HG03280 (cell line): ENCODE measurements around the gene TNFAIP3.
"Not testable (repeated sequence)": the region's sequence is repeated elsewhere in the genome, so short reads cannot be mapped to it uniquely, and the experiment has no call there.

Experiments used
- ATAC-seq: cut with Tn5 transposase; IDR thresholded peaks from one replicate; pipeline ENCODE4 v1.9.1; 2021; ENCODE audit warnings: mild to moderate bottlenecking, moderate library complexity; ENCODE audit not compliant: unreplicated experiment

The TNFAIP3 gene

DNA sequence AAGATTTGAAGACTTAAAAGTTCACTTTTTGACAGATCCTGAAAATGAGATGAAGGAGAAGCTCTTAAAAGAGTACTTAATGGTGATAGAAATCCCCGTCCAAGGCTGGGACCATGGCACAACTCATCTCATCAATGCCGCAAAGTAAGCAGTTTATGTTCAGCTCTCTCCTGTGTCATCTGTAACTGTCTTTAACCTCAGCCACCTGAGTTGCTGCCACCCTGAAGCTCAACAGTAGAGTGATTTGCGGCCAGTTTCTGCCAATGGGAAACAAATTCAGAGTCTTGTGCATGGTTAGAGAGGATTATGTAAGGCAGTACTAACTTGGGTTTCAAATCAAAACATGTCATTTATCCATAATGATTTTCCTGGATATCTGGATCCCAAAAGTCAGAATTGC, 10.1 kb downstream of the TNFAIP3 start:
- ATAC-seq: no peak

DNA sequence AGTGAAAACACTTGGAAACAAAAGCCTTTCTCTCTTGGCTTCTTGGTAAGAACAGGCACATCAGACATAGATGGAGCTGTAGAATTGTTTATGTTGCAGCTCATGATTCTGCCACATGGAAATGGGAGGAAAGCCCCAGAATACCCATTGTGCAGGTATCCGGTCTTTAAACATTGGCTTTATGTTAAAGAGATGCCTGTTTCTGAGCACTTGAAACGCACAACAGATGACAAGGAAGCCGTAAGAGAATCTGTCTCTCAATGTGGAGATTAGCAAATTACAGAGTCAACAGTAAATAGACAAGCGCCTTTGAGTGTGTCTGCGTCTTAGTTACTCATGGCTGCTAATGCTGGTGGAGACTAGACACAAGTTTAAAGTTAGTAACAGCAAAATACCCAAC, 10.5 kb downstream of the TNFAIP3 start:
- ATAC-seq: no peak

DNA sequence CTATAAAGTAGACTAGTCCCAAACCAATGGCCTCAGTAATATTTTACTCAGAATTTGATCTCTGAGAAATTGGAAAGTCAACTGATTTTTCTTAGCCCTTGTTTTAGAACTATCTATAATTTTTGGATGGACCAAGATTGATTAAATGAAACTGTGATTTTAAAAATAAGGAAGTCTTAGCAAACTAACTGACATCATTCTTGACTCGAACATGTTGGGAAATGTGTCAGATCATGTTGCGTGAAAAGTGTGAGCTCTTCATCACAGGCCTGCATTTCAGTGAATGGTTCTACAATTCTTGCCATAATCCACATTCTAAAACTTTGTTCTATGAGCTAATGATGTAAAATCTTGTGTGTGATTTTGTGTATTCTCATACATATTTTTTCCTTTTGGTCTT, 11.0 kb downstream of the TNFAIP3 start:
- no peak for ATAC-seq

DNA sequence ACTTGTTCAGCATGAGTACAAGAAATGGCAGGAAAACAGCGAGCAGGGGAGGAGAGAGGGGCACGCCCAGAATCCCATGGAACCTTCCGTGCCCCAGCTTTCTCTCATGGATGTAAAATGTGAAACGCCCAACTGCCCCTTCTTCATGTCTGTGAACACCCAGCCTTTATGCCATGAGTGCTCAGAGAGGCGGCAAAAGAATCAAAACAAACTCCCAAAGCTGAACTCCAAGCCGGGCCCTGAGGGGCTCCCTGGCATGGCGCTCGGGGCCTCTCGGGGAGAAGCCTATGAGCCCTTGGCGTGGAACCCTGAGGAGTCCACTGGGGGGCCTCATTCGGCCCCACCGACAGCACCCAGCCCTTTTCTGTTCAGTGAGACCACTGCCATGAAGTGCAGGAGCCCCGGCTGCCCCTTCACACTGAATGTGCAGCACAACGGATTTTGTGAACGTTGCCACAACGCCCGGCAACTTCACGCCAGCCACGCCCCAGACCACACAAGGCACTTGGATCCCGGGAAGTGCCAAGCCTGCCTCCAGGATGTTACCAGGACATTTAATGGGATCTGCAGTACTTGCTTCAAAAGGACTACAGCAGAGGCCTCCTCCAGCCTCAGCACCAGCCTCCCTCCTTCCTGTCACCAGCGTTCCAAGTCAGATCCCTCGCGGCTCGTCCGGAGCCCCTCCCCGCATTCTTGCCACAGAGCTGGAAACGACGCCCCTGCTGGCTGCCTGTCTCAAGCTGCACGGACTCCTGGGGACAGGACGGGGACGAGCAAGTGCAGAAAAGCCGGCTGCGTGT, 11.6 kb downstream of the TNFAIP3 start:
- no peak for ATAC-seq

DNA sequence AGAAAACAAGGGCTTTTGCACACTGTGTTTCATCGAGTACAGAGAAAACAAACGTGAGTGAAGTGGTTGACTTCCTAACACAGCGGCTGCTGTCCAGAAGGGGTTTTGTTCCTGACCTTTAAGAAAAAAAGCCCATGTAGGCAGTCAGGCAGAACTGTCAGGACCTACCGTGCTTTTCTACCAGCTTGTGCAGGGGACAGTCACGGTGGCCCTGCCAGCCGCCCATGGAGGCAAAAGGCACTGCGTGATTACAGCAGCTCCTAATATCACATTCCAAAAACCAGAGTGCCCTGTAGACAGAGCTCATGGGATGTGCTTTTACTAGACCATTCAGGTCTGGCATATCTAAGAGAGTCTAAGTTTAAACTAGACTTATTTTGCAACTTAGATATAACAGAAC, 12.2 kb downstream of the TNFAIP3 start:
- no peak for ATAC-seq

DNA sequence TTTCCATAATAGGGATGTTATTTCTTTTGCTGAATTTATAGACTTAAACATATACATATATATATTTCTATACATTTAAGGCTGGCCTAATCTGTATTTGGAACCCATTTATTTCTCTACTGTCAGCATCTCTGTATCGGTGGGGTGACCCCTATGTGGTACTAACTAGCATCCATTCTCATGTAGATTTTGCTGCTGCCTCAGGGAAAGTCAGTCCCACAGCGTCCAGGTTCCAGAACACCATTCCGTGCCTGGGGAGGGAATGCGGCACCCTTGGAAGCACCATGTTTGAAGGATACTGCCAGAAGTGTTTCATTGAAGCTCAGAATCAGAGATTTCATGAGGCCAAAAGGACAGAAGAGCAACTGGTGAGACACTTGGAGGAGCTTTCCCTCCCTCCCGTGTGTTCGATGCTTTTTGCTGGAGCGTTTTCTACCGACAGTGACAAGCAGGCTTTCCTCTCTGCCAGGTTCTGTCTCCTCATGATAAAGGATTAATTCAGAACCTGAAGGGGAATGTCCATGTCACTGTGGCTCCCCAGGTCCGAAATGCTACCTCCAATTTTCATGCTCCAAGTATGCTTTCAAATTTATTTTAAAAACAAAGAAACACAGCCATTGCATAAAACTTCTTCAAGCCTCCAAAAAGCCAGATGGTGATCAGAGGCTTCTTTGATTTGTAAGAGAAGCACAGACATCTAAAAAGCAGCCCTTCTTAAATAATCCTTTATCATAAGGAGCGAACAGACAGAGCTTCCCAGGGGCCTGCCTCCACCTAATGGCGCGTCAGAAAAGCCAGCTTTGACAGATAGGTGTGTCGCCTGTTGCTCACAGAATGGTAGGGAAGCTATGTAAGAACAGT, 13.1 kb downstream of the TNFAIP3 start:
- no peak for ATAC-seq

DNA sequence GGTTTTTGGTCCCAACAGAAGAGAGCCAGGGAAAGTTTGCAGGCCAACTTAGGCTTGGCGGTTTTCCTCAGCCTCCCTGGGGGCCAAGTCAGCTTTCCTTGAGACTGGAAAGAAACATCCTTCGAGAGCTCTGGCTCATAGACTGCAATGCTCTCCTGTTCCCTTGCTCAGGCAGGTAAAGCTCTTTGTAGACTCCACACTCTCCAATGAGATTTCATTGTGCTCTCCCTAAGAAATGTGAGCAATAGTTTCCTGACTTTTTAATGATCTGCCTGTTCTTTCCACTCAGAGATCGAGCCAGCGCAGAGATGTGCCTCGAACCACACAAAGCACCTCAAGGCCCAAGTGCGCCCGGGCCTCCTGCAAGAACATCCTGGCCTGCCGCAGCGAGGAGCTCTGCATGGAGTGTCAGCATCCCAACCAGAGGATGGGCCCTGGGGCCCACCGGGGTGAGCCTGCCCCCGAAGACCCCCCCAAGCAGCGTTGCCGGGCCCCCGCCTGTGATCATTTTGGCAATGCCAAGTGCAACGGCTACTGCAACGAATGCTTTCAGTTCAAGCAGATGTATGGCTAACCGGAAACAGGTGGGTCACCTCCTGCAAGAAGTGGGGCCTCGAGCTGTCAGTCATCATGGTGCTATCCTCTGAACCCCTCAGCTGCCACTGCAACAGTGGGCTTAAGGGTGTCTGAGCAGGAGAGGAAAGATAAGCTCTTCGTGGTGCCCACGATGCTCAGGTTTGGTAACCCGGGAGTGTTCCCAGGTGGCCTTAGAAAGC, 13.9 kb downstream of the TNFAIP3 start:
- ATAC-seq: no peak

DNA sequence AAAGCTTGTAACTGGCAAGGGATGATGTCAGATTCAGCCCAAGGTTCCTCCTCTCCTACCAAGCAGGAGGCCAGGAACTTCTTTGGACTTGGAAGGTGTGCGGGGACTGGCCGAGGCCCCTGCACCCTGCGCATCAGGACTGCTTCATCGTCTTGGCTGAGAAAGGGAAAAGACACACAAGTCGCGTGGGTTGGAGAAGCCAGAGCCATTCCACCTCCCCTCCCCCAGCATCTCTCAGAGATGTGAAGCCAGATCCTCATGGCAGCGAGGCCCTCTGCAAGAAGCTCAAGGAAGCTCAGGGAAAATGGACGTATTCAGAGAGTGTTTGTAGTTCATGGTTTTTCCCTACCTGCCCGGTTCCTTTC, 14.4 kb downstream of the TNFAIP3 start:
- no peak for ATAC-seq

DNA sequence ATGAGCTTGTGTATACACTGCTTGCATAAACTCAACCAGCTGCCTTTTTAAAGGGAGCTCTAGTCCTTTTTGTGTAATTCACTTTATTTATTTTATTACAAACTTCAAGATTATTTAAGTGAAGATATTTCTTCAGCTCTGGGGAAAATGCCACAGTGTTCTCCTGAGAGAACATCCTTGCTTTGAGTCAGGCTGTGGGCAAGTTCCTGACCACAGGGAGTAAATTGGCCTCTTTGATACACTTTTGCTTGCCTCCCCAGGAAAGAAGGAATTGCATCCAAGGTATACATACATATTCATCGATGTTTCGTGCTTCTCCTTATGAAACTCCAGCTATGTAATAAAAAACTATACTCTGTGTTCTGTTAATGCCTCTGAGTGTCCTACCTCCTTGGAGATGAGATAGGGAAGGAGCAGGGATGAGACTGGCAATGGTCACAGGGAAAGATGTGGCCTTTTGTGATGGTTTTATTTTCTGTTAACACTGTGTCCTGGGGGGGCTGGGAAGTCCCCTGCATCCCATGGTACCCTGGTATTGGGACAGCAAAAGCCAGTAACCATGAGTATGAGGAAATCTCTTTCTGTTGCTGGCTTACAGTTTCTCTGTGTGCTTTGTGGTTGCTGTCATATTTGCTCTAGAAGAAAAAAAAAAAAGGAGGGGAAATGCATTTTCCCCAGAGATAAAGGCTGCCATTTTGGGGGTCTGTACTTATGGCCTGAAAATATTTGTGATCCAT, 15.3 kb downstream of the TNFAIP3 start:
- ATAC-seq: no peak

DNA sequence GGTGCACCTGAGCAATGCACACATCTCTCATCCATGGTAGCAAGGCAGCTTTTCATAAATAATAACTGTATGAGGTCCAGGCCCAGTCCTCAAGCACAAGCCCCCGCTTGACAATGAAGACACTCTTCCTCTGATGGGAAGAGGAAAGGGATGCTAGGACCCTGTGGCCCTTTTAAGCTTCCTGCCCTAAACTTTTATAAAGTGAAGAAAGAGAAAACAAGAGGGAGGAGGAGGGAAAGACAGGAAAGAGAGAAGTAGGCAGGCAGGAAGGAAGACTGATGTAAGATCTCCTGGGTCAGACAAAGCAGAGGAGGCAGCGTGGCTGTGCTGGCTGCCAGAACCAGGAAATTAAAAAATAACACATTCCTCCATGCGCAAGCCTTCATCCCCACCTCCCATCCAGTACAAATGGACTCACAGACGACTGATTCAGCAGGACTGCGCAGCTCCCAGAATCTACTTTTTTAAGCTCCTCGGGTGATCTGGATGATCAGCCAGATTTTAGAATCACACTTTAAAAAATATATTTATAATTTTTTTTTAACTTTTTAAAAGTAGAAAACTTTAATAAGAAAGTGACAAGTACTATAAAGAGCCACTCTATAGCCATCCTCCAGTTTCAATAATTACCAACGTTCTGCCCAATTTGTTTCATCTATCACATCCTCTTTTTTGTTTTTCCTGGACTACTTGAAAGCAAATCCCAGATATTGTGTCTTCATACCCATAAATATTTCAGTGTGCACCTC, 16.5 kb downstream of the TNFAIP3 start:
- no peak for ATAC-seq

DNA sequence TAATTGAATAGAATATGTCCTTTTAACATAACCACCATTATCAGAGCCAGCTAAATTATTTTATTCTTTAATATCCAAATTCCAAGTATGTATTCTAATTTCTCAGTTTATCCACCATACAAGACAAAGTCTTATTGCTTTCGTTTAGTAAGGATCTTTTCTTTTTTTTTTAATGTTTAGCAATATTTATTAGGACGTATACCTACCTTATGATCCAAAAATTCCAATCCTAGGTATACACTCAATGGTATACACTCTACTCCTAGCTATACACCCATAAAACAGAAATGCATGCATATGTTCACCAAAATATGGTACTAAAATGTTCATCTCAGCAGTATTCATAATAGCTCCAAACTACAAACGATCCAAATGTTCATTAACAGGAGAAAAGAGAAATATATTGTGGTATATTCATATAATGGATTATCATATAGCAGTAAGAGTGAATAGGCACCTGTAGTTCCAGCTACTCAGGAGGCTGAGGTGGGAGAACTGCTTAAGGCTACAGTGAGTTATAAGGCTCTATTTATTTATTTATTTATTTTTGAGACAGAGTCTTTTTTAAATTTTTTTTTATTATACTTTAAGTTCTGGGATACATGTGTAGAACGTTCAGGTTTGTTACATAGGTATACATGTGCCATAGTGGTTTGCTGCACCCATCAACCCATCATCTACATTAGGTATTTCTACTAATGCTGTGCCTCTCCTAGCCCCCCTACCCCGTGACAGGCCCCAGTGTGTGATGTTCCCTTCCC, 17.3 kb downstream of the TNFAIP3 start:
- no peak for ATAC-seq

DNA sequence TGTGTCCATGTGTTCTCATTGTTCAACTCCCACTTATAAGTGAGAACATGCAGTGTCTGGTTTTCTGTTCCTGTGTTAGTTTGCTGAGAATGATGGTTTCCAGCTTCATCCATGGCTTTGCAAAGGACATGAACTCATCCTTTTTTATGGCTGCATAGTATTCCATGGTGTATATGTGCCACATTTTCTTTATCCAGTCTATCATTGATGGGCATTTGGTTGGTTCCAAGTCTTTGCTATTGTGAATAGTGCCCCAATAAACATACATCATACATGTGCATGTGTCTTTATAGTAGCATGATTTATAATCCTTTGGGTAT, 17.8 kb downstream of the TNFAIP3 start:
- ATAC-seq: not testable (repeated sequence)

DNA sequence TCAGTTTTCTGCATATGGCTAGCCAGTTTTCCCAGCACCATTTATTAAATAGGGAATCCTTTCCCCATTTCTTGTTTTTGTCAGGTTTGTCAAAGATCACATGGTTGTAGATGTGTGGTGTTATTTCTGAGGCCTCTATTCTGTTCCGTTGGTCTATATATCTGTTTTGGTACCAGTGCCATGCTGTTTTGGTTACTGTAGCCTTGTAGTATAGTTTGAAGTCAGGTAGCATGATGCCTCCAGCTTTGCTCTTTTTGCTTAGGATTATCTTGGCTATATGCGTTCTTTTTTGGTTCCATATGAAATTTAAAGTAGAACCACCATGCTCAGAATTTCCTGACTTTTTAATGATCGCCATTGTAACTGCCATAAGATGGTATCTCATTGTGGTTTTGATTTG, 19.2 kb downstream of the TNFAIP3 start:
- ATAC-seq: not testable (repeated sequence)

DNA sequence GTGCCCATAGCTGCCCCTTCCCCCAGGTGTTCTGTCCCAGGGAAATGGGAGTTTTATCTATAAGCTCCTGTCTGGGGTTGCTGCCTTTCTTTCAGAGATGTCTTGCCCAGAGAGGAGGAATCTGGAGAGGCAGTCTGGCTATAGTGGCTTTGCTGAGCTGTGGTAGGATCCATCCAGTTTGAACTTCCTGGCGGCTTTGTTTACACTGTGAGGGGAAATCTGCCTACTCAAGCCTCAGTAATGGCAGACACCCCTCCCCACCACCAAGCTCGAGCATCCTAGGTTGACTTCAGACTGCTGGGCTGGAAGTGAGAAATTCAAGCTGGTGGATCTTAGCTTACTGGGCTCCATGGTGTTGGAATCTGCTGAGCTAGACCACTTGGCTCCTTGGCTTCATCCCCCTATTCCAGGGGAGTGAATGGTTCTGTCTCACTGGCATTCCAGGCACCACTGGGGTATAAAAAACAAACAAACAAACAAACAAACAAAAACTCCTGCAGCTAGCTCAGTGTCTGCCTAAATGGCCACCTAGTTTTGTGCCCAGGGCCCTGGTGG, 24.0 kb downstream of the TNFAIP3 start:
- no peak for ATAC-seq

DNA sequence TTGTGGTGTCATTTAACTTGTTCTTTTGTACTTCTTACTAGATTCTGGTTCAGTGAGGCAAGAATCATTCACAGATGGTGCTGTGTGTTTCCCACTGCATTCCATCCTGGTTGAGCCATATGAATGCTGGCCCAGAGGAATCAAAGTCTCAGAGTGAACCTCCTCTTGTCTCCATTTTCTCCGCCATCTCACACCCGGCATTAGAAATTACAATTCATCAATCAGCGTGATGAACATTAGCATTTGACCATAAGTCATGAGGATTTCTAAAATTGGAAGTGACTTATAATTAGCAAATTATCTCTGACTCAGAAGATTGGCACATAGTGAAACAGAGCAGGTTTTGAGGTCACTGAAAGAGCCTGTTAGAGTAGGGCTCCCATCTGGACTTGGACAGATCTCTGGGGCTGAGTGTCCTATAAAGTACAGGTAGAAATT, 25.2 kb downstream of the TNFAIP3 start:
- ATAC-seq: peak; percentile 57

DNA sequence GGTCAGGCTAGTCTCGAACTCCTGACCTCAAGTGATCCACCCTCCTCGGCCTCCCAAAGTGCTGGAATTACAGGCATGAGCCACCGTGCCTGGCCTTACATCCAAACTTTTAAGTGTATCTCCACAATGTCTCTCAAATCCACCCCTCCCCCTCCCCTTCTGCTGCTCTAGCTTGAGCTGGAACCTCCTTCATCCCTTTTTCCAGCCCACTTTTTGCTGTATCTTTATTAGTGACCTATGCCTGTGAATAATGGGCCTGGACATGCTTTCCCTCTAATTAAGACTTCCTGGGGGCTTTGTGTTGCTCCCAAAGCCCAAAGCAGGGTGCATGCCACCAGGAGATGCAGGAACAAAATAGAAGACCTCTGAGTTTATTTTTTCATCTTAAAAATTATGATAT, 26.1 kb downstream of the TNFAIP3 start:
- no peak for ATAC-seq

DNA sequence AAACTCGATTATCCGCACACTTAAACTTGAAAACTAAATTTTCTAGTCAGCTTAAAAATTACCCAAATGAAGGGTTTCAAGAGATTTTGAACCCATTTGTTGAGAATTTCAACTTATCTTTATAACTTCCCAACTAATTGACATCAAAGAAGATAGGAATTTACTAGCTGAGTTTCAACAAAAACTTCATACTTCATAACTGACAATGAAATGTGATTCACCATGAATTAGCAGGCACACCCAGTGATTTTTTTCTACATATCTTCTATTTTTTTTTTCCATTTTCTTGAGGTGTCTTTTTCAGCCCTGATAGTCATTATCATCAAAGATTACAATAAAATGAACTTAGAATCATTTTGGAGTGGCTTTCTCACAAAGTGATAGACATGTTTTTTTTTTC, 26.7 kb downstream of the TNFAIP3 start:
- ATAC-seq: no peak

DNA sequence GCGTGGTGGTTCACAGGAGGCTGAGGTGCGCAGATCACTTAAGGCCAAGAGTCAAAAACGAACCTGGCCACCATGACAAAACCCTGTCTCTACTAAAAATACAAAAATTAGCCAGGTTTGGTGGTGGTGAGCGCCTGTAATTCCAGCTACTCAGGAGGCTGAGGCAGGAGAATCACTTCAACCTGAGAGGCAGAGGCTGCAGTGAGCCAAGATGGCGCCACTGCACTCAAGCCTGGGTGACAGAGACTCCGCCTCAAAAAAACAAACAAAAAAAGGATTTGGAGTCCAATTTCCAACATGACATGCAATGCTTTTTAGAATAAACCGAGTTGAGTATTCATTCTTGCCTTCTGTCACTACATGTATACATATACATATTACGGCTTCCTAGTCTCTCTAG, 27.3 kb downstream of the TNFAIP3 start:
- ATAC-seq: not testable (repeated sequence)

DNA sequence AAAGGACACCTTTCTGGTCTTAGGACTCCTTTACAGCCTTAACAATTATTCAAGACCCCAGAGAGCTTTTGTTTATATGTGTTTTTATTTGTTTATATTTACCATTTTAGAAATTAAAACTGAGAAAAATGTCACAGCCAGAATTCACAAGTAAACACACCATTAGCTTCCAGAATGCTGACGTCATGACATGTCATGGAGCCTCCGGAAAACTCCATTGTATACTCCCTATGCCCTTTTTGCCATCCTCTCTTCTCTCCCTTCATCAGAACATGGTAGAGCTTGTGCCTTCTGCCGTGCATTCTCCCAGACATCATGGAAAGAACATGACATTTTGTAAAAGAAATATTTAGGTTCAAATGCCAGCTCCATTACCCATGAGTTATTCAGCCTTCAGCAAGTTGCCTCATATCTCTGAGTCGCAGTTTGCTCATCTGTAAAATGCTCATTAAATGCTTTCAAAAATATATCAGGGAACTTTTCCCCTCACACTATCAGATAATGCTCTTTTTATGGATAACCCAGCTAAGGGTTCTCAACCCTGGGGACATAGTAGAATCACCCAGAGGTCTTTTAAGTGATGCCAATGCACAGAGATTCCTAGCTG, 27.8 kb downstream of the TNFAIP3 start:
- no peak for ATAC-seq
